ENCODE results near the gene FBF1.

DNA sequence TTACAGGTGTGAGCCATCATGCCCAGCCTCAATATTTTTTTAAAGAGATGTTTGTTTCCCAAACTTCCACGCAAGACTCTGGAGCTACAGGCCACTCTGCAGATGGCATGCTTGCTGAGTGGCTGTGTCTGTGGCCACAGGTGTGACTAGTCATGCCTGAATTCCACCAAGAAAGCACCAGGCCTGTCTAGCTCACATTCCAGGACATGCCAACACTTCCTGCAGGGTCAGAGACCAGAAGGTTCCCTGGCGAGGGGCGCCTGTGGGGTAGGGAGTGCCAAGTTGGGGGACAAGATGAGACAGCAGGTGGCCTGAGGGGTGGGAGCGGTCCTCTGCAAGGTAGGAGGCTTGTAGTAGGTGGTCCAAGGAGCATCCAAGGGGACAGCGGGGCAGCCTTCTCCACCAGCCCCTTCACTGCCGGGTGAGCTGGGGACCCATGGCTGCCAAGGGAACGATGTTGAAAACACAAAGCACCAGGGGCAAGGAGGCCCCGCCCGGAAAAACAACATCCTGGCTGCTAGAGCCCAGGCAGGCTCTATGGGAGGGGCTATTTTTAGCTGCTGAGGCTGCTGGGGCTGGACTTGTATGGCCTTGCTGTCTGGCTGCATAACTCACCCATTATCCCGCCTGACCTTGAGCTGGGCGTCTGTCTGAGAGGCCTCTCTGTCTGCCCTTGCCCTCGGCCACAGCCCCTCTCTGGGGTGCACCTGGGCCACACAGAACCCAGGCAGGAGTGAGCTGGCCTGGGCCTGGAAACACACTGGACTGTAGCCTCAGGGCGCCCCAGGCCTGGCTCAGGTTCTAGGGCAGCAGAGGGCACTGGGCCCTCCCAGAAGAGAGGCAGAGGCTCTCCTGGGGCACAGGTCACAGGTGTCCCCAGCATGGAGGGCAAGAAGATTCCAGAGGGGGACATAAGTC, 68.1 kb downstream of the FBF1 start:
- TF ChIP-seq, protein P1, sequence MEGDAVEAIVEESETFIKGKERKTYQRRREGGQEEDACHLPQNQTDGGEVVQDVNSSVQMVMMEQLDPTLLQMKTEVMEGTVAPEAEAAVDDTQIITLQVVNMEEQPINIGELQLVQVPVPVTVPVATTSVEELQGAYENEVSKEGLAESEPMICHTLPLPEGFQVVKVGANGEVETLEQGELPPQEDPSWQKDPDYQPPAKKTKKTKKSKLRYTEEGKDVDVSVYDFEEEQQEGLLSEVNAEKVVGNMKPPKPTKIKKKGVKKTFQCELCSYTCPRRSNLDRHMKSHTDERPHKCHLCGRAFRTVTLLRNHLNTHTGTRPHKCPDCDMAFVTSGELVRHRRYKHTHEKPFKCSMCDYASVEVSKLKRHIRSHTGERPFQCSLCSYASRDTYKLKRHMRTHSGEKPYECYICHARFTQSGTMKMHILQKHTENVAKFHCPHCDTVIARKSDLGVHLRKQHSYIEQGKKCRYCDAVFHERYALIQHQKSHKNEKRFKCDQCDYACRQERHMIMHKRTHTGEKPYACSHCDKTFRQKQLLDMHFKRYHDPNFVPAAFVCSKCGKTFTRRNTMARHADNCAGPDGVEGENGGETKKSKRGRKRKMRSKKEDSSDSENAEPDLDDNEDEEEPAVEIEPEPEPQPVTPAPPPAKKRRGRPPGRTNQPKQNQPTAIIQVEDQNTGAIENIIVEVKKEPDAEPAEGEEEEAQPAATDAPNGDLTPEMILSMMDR (conservative IDR thresholded peaks at IDR 0.05 in 1 of 2, IDR thresholded peaks at IDR 0.05 in 1 of 2; ENCODE audit: extremely low read depth in 1 of 2, insufficient read depth in 1 of 2, low read depth in 1 of 2, low read length in 2 of 2), result no peak
- no peak for TF ChIP-seq EZH2 (IDR thresholded peaks at IDR 0.05; ENCODE audit: borderline replicate concordance, low read length)
